GM19023 (cell line): ENCODE data around the gene ANKRD44.
"Not testable (repeated sequence)": the region's sequence is repeated elsewhere in the genome, so short reads cannot be mapped to it uniquely, and the experiment has no call there.

Source experiments
- ATAC-seq: cut with Tn5 transposase; IDR thresholded peaks from one replicate; pipeline ENCODE4 v1.9.1; 2021; ENCODE audit warnings: mild to moderate bottlenecking, moderate library complexity; ENCODE audit not compliant: unreplicated experiment

Gene ANKRD44

DNA sequence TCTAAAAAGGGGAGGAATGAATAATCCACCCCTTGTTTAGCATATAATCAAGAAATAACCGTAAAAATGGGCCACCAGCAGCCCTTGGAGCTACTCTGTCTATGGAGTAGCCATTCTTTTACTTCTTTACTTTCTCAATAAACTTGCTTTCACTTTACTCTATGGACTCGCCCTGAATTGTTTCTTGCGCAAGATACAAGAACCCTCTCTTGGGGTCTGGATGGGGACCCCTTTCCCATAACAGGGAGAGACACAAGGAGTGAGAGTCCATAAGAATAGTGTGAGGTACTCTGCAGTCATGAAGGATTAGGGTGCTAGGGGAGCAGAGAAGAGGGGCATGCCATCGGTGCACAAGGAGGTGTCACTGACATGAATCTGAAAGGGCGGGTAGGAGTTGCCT is 224.9 kb downstream of the ANKRD44 start:
- no peak for ATAC-seq

DNA sequence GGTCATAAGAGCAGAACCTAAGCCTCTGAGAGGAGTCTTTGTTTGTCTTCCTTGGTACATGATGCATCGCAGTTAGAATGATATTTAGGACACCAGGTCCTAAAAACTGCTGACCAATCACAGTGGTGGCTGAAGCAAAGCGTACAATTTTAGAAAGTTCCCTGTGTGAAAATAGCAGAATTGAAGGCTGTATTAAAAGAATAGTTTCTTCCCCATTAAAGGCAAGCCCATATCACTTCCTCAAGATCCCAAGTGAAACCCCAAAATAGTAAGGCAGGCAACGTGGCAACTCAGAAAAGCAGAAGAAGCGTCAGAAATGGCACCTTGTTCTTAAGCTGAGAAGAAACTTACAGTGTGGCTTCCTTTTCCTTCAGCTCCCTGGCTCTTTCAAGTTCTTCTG is 229.3 kb downstream of the ANKRD44 start:
- ATAC-seq = no peak

DNA sequence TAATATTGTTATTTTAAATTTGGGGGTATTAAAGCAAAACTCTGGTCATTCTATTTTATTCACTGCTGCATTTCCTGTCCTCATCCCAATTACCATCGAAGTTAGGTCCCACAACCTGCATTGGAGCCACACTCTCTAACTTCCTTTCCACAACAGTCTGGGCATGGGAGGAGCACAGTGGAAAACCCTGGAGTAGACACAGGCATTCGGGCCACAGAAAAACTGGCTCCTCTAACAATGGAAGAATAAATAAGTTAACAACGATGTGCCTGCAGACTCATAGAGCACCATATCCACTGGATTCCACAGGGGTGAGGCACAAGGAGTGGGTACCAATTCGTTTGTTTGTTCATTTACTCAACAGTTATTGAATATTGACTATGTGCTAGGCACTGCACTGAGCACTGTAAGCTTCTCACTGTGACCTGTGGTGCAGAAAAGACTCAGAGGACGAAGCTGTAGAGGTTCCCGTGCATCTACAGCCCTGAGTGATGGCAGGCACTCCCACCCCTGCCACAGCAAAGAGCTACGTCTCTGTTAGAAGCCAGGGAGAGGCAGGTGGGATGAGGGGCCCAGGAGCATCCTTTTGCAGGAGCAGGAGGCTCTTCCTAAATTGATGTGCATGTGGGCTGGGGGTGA is 229.9 kb downstream of the ANKRD44 start:
- no peak for ATAC-seq

DNA sequence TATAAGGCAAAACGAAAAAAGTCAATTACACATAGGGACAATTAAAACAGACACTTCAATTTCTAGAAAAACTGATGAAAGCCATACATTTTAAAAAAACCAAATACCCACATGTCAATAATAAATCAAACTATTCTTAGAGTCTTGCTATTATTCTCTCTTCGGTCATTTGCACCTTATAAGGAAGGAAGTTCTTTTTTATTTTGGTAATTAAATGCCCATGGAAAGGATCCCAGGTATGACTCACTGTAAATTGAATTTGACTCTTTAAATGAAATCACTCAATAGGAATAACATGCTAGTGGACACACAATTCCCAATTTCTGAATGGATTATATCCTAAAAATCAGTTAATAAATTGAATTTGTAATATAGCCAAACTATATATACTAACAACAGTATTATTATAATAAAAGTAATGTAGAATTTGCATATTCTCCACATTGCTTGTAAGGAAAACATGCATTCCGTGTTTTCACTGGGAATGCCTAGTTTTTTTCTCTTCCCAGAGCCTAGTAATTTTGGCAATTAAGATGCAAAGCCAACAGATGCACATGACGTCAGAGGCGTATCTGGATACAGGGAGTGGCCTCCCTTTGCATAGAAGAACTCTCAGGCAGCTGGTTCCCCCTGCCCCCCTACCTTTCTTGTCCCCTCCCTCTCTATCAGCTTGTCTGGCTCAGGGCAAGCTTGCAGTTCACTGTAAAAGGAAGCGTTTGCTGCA is 230.6 kb downstream of the ANKRD44 start:
- ATAC-seq = no peak

DNA sequence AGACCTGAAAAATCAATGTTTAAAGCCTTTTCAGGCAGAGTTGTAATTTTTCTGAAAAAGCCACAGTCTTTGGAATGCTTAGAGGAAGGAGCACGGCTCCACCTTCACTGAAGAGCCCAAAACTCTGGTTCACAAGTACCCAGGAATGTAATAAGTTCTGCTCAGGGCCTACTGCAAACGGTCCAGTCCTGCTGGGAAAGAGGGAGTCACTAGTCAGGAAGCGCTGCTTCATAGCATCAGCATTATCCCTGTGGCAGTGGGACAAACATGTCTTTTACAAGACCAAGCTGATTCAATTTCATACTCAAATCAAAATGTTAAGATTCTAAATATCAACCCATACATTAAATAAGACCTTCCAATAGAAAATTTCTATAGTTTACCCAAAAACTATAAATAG is 231.2 kb downstream of the ANKRD44 start:
- no peak for ATAC-seq

DNA sequence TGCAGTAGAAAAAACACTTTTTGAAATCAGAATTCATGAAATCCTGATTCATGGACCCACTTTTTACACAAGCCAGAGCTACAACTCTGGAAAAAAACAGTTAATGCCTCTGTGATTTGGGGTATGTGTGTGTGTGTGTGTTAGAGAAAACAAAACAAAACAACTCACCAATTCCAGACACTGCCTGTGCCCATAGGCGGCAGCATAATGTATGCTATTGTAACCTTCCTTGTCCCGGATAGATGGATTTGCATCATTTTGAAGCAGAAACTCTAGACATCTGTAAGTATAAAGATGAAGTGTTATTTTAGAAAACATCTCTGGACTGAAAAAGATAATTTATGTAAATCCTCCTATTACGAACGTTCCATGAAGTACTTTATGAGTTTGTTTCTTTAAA is 232.0 kb downstream of the ANKRD44 start:
- ATAC-seq = no peak

DNA sequence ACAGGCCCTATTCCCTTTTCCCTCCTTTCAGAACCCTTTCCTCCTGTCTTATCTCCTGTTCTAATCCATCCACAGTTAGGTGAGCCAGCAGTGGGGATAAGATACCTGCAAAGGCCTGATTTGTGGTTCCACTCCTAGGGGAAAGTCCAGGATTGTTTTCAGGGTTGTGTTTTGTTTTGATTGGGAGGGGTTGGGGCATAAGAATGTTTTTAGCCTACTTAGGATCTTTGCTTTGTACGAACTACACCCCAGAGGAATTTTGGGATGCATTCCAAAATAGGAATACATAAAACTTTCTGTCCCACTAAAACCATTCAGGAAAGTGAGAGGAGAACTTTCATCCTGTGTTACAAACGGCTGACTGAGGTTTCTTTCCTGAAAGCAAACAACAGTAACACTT is 233.2 kb downstream of the ANKRD44 start:
- ATAC-seq = no peak

DNA sequence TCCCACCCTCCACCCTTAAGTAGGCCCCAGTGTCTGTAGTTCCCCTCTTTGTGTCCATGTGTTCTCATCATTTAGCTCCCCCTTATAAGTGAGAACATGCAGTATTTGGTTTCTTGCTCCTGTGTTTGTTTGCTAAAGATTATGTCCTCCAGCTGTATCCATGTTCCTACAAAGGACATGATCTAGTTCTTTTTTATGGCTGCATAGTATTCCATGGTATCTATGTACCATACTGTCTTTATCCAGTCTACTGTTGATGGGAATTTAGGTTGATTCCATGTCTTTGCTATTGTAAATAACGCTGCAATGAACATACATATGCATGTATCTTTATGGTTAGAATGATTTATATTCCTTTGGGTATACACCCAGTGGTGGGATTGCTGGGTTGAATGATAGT is 233.9 kb downstream of the ANKRD44 start:
- no peak for ATAC-seq

DNA sequence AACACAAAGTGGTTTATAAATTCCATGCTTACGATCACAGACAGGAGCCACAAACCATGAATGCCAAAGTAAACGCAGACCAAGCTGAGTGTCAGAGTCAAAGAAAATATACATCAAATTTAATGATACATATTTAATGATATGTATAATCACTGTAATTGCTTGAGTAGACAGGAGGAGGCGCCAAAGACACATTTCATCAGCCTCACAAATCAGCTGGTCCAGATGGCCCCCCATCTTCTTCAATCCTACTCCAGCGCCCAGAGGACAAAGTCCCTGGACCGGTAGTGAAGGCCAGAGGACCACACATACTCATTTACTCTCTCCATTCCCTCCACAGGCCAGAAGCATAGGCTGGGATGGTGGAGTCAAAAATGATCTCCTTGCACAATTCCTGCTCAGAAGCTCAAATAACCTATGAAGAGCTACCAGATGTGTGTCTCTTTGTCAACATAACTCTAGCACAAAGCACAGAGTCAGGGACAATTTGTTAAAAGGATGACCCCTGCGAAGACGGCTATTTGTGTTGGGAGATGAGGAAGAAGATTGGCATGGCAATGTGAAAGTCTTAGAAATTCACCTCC is 234.7 kb downstream of the ANKRD44 start:
- ATAC-seq = no peak

DNA sequence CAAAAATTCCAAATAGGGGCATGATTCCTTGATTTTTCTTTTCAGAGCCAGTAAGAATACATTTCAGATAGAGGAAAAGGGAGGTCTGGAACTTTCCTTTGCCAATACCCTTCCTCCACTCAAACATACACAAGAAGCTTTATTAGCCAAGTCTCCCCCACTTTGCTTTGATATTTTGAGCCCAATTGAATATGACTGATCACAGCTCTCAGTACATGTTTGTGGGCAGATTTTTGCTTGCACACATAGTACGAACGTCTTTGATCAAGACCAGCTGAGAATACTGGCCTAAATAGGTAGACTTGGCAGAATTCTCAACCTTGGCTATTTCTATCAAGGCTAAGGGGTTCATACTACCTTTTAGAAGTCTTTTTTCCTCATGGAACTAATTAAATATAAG is 235.3 kb downstream of the ANKRD44 start:
- ATAC-seq = no peak

DNA sequence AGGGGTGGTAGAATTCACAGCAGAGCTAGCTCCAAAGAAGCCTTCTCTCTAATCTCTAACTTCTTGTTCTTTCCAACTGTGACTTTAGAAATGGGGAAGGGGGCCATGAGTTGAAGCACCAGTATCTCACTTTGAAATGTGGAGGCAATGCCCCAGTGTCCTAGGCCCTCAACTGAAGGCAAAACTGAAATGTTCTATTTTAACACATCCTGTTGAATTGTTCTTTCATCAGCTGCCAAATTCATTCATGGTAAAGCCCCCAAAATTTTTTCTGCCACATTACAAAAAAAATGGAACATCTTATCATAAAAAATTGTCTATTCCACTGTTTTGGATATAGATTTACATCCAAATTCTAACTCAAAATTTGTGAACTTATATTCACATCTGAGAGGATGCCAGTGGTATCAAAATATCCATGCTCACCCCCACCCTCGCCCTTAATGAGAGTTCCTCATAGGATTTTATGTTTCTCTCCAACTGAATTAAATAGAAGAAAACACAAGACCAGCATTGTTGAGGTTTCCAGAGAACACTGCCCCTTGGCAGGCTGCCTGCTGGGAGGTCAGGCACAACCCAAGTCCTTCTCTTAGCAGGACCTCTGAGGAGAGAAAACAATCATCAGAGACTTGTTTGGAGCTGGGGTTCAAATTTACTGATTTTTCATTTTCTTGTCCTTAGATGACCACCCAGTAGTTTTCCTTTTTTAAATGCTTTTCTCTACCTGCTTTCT is 236.7 kb downstream of the ANKRD44 start:
- no peak for ATAC-seq

DNA sequence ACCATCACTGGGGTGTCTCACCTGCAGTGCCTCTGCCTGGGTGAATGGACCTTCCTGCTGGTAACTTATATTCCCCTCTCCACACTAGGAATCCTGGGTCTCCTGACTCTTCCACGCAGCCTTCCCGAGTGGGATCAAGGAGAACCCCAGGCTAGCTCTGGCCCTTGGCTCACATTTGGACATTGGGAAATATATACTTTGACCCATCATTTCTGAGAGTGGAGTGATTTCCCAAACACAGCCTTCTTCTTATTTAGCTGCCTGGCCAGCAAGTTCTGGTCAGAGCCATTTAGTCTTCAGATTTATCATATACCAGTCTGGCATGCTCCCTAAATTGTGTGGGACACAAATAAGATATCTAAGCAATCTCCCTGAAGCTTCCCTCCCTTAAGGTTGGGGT is 237.3 kb downstream of the ANKRD44 start:
- ATAC-seq = no peak

DNA sequence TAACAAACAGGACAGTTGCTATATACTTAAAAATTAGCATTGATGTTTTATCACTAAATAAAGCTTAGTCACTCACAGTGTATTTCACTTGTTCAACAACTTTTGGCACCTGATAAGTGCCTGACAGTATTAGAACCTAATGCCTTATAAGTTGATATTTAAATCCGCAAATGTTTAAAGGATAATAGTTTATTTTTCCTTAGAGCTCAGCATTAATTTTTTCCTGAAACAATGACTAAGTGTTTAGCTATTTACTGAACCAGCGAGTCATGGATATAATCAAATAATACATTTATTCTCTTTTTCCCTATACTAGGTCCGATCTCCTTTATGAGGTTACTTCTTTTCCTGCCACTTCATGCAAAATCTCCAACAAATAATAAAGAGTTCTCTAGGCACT is 238.0 kb downstream of the ANKRD44 start:
- no peak for ATAC-seq

DNA sequence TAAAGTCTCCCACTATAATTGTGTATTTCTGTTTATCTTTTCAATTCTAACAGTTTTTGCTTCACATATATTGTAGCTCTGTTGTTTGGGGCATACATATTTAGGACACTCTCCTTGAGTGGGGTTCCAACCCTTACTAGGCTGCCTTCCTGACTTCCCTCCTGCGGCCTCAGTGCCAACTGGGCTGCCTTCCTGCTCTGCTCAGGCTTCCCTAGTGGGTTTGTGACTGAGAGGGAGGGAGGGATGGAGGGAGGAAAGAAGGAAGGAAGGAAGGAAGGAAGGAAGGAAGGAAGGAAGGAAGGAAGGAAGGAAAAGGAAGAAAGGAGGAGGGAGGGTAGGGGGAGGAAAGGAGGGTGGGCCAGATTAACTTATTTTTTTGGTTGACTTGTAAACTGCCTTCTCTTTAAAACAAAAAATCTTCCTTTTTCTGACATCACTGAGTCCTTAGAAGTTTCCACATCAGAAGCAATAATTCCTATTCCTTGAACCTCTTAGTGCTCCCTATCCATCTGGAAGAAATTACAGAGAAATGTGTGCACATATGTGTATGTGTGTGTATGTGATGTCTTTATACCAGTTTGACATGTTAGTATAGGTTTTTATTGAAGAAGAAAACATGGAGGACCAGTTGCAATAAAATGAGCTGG is 238.7 kb downstream of the ANKRD44 start:
- ATAC-seq = no peak

DNA sequence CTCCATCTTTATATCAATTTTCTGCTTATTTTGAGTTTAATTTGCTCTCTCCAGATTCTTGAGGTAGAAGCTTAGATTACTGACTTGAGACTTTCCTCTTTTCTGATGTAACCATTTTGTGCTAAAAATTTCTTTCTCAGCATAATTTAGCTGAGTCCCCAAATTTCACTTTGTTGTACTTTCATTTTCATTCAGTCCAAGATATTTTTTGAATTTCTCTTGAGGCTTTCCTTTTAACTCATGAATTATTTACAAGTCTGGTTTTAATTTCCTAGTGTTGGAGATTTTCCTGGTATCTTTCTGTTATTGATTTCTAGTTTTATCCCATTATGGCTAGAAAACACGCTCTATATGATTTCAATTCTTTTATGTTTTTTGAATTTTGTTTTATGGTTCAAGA is 239.4 kb downstream of the ANKRD44 start:
- no peak for ATAC-seq

DNA sequence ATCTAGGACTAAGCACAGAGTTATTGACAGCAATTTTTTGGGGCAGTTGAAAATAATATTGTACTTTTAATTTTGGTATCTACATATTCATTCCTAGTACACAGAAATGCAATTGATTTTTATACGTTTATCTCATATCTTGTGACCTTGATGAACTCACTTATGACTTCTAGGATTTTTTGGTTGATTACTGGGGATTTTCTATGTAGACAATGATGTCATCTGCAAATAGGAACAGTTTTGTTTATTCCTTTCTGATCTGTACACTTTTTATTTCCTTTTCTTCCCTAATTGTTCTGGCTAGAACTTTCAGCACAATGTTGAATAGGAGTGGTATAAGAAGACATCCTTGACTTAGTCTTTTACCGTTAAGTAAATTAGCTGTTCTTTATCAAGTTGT is 240.6 kb downstream of the ANKRD44 start:
- no peak for ATAC-seq

DNA sequence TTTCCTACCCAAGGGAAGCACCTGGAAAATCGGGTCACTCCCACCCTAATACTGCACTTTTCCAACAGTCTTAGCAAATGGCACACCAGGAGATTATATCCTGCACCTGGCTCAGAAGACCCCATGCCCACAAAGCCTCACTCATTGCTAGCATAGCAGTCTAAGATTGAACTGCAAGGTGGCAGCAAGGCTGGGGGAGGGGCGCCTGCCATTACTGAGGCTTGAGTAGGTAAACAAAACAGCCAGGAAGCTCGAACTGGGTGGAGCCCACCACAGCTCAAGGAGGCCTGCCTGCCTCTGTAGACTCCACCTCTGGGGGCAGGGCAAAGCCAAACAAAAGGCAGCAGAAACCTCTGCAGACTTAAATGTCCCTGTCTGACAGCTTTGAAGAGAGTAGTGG is 248.0 kb downstream of the ANKRD44 start:
- ATAC-seq = not testable (repeated sequence)

DNA sequence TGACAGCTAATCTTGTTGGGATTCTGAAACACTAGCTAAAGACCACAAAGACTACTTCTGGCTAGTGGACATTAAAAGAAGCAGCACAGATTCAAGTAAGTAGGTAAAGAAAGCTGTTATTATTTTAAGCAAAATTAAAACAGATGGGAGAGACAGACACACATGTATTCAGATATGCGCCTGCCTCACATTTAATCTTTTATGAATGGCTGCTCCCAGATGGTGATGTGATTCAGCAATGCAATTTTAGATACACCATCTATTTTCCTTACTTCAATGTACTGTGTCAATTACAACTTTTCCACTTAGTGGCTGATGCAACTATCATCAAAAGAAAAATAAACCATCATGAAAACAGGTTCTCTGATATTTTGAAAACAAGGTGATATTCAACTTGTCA is 251.1 kb downstream of the ANKRD44 start:
- ATAC-seq = no peak

DNA sequence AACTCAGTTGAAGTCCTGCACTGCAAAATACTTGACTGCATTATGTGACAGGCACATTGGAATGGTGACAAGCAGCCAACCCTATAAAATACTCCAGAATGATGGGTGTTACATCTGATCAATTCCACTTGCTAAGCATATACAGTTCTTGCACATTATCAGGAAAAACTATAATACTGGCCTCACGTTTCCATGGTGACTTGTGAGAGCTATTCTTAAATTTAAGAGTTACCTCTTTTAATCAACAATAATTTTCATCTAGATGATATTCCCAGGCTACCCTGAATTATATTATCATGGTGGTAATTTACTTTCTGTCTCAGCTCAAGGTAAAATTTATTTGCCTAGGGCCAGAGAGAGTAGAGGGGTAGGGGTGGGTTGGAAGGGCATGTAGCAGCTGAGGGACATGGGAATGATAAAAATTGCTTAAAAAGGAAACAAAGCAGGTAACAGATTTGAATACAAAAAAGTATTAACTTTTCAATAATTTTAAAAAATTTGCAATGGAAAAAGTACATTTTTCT is 251.7 kb downstream of the ANKRD44 start:
- no peak for ATAC-seq

DNA sequence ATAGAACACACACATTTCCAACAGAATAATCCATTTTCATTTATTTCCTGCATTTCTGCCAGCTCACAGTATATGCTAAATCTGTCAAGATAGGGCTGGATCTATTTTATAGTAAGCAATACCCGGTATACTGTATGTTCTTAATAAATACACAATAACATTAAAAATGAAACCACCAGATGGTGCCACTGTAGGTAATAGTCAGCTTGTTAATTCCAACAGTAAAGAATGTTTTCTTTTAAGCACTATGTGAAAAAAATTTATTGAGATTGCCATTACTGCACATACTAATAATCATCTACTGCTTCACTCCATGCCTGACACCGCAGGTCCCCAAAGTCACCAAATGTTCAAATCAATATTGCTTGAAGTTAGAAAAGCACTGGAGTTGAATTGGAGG is 252.6 kb downstream of the ANKRD44 start:
- no peak for ATAC-seq

DNA sequence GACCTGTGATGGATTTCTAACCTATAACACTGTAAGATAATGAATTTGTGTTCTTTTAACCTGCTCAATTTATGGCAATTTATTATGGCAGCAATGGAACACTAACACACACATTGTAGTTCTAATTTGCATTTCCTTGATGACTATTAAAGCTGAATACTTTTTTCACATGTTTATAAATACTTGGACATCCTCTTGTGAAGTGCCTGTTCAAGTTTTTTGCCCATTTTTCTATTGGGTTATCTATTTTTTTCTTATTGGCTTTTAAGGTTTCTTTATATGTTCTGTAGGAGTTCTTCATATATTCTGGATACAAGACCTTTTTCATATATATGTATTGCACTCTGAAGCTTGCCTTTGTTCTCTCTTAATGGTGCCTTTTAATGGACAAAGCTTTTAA is 255.5 kb downstream of the ANKRD44 start:
- no peak for ATAC-seq
